Central memory CD4-positive, alpha-beta T cell (primary cell): Measurements from ENCODE around the gene CACNA1D.

Experiments
- DNase-seq: peaks from one replicate; pipeline ENCODE4 v3.0.0; 2022

Gene CACNA1D

DNA sequence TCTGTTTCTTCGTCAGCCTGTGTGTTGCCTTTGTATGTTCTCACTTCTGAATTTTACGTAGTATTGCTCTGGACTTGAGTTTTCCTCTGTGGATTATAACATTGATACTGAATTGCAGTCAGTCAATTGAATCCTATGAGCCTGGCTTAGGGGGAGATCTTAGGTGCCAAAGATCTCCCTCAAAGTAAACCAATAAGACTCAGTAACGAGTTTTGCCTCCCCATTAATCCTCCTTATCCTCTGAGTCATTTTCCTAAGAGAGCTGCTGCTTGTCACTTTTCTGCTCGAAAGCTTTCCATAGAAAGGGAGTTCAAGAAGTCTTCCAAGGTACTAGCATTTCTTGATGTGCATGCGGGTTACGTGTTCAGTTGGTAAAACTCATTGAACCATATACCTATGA is 225.4 kb downstream of the CACNA1D start:
- no peak for DNase-seq

DNA sequence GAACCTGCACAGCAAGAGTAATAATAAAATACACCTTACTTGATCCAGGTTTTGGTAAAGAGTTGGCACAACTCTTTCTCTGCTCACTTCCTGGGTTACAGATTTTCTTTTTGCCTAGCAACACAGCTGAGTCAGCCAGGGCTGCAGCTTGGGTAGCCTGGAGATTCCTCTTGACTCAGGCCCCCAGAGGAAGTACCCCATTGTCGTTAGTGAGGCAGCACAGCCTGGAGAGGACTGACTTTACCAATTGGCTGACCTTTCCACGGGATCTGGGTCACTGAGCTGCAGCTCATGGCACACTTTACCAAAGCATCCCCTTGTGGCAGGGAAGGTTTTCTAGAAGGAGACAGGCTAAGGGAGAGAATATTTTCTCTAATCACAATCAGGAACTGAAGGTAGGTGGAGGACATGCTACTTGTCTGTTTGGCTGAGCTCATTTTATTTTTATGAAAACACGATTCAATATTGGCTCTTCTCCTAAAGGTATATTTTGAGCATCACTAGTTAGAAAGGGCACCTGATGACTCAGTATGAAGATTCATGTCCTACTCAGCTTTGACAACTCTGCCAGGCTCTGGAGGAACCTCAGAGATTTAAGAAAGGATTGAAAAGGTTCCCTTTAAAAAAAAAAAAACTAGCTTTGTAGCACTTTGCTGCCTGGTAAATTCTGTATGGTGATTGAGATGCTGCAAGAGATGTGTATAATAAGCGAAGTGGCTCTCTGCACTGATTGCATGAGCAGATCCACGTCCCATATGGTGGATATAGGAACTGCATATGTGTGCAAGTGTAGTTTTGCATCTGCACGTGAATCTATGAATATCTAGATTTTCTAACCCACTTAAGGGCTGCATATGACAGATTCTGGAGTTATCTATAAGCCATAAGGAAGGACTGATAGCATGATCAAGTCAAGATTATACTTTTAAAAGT is 227.0 kb downstream of the CACNA1D start:
- DNase-seq: no peak

DNA sequence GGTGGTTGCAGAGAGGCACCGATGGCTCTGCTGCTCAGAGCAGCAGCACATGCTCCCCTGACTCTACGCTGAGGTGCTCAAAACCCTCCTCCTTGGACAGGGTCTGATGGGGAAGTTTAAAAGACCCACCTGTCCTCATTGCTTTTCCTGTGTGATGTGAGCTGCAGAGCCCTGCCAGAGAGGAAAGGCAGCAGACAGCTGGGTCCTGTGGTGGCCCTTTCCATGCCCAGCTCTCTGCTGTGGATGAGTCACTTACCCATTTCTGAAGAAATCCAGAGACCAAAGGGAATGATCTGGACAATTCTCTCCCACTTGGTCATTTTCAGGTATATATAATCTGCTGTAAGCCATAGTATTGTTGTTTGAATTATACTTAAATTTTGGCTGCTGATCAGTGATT is 230.2 kb downstream of the CACNA1D start:
- DNase-seq: no peak

DNA sequence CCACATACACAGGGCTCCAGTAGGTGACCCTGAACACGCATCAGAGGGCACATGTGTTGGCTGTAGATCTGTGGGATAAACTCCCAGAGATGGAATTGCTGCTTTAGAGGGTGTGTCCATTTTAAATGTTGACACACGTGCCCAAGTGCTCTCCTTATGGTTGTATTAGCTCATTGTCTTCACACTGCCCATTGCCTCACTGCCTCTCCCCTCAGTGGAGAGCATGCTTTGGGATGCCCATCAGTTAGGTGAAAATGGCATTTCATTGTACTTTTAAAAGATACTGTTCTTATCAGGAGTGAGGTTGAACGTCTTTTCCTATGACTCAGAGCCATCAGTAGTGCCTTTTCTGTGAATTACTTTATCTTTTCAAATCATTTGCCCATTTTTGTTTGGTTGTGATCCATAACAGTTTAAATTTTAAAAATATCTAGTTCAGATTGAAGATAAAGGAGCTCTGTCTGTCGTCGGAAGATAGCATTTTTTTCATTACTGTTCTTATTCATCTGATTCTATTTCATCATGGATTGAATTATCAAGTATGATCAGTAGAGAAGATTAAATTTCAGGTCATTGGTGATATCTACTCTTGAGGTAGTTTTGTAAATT is 231.1 kb downstream of the CACNA1D start:
- no peak for DNase-seq

DNA sequence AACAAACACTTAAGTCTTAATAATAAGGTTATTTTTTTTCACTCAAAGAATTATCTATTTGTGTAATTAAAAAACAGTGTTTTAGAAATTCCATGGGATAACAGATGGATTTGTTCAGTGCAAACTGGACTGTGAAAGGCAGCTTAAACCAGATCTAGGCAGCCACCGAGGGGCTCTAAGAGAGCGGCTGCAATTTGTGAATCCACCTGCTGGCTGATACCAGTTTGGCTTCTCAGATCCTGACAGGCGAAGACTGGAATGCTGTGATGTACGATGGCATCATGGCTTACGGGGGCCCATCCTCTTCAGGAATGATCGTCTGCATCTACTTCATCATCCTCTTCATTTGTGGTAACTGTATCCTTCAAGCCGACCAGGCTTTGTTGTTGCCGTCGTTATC is 232.2 kb downstream of the CACNA1D start:
- DNase-seq: no peak

DNA sequence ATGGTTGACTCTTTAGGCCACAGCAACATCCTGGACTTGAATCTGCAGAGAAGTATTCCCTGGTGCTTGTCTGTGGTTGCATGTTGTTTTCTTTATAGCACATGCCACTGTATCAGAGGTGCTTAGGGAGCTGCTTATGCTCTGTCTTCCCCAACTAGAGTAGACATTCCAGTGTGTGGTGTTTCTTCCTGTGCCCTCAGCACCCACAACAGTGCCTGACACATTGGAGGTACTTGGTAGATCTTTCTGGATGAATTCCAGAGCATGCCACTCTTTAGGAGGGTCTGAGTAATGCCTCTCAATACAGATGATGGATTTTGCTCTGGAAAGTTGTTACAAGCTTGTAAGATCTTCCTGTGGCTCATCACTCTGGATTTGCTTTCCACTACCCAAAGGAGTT is 234.2 kb downstream of the CACNA1D start:
- no peak for DNase-seq

DNA sequence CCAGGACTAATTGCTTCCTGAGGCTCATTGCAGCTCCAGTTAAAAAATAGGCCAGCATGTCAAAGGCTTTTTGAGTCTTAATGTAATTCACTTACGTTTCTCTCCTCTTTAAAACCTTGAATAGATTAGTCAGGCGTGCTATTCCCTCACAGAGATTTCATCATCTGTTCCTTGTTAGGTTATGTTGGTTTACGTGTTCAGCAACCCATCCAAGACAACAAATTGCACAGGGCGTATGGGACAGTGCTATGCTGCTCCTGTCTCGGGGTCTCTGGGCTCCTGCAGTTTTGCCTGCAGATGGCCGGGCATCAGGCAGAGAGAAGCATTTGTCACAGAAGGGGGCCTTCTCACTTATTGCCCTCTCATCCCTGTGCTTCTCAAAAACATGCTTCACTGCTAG is 234.7 kb downstream of the CACNA1D start:
- DNase-seq: no peak

DNA sequence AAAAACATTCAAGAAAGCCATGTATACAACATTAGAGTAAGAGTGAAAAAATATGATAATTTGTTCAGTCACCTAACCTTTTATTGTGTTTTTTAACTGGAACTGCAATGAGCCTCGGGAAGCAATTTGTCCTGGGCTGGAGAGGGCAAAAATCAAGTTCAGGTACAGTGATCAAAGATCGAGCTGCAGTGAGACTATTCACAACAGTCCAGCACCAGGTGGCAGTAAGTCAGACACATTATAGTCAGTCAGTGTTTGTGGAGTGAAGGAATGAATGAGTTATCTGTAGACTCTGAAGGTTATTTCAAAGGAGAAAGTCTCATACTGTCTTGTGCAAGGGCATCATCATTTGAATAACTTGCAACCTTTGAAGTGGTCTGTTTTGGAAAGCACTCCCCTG is 235.2 kb downstream of the CACNA1D start:
- no peak for DNase-seq

DNA sequence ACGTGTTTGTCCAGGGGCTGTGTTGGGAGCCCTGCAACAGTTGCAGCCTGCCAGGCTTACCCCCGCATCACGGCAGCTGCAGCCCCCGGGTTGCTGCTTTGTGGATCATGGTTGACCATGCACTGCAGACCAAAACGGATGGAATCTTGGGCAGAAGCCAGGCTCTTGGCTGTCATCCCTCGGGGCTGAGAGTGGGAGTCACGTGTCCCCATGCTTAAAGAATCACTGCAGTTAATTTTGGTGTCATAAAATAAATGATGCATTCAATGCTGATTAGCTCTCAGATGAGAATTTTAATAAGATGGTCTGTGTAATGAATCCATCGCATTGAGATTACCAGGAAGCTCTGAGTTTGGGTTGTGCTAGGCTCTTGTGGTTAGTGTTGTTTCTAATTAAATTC is 236.2 kb downstream of the CACNA1D start:
- no peak for DNase-seq

DNA sequence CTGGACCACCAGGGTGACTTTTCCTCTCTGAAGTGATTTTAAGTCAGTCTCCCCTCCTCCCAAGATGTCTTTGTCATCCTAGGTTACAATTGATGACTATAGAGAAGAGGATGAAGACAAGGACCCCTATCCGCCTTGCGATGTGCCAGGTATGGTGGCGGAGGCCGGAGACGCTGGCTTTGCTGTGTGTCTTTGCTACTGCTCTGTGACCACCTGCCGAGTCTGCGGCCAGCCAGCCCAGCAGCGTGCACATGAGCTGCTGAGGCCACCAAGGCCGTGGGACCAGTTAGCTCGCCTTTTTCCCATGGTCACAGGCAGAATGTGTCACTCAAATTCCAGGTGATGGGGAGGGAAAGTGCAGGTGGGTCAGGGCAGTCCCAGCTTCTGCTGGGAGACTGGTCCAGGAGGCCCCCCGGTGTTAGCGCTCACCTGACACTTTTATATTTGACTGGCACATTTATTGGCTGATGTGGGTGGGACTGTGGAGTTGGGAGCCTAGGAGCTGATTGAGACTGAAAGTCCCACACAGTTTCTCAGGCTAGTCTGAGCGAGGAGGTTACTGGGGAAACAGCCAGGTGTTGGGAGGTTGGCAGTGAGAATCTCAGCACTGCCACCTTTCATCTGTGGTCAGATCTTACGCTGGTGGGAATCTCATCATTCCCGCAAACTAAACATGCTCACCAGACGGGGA is 237.7 kb downstream of the CACNA1D start:
- DNase-seq: no peak

DNA sequence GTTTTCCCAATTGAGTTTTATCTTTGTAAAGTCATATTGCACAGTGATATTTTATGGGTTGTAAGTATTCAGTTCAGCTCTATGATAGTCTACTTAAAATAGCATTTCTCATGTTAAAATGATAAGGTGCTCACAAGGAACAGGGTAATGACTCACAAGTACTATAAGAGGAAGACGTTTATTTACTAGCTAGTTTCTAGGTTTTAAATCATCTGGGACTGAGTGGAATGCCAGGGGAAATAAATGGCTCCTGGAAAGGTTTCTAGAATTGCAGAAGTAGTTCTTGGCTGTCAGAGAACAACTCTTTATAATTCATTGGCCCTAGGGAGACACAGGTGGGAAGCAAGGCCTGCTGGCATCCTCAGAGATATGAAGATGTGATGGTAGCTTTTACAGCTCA is 239.0 kb downstream of the CACNA1D start:
- no peak for DNase-seq

DNA sequence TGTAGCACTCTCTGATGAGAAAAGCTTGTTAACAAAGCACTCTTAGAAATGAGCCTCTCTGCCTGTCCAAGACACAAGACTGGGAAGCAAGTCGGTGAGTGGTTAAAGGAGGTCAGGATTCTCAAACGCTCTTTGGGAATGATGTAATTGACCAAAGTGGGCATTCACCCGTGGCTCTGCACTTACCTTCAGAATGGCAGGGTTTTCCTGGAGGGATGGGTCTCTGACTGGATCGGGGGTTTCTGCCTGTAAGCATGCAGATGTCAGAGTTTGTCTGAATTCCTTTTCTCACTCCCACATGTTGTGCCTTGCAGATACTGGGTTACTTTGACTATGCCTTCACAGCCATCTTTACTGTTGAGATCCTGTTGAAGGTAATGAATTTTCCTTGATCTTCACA is 245.6 kb downstream of the CACNA1D start:
- no peak for DNase-seq

DNA sequence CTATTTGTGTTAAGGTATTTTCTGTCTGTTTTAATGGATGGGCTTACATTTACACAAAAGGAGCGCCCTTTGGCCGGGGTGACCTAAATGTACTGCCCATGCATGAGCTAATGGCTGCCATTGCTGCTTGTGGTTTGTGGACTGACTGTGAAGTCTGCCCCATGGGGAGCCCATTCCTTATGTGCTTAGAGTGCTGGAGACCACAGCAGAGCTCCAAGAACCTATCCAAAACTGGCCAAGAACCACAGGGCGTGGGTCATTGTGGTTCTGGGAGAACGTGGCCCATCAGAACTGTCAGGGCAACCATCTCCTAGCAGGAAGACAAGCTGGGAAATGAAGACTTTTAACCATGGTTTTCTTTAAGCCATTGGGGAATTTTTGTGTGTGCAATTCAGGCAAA is 246.5 kb downstream of the CACNA1D start:
- DNase-seq: no peak

DNA sequence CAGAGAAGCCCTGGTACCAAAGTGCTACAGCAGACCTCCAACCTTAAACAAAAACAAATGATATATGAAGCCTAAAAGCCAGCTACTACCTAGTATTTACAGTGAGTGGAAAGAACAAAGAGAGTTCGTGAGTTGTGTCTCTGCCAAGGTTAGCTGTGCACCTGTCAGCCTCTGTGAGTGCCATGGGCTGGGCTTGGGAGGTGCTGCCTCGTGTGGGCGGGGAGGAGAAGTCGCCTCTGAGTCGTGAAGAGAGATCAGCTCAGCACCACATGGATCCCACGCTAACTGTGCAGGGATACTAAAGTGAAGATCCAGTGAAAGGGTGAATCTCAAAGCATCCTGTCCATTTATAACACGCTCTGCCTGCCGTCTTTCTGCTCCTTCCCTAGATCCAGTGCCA is 249.9 kb downstream of the CACNA1D start:
- DNase-seq: no peak

DNA sequence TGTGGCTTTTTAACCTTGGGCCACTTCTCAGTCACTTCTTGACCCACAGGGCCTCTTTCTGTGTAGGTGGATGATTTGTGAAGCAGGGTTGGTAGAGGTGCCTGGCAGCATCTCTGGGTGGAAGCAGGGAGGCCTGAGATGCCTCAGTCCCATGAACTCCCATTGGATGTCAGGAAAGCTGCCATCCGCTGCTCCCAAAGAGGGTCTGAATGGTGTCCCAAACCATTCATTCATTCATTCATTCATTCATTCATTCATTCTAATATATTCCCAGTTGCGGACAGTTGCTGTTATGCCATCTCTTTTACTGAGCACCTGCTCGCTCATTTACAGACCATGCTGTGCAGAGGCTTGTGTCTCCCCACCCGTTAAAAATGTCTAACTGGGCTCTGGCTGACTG is 253.1 kb downstream of the CACNA1D start:
- no peak for DNase-seq

DNA sequence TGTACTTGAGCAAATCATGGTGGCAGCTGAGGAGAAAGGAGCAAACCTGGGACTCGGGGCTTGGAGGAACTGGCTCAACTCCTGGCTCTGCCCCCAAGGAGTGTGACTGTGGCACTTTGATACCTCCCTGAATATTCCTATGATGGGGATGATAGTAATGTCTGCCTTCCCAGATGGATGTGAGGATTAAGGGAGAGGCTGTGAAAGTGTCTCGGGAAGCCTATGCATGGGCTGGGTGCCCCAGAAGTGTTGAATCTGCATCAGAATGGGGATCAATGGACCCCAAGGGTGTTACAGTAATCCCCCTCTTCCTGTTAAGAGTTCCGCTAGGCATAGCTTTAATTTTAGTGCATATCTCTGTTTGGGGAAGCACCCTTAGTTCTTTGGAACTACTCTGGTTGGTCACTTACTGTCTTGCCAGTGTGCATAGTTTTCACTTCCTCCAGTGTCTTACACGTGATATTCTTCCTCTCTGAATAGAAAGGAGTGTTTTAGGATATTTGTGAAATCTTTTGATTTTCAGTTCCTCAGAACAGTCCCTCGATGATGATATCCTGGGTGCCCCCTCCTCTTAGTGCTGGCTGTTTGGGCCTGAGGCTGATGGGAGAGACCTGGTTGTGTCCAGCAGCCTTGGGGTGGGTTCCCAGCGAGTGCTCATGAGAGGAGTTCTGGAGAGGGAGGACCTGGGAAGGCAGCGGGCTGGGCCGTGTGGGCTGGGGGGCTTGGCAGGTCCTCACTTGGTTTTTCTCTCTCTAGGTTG is 254.3 kb downstream of the CACNA1D start:
- DNase-seq: no peak

DNA sequence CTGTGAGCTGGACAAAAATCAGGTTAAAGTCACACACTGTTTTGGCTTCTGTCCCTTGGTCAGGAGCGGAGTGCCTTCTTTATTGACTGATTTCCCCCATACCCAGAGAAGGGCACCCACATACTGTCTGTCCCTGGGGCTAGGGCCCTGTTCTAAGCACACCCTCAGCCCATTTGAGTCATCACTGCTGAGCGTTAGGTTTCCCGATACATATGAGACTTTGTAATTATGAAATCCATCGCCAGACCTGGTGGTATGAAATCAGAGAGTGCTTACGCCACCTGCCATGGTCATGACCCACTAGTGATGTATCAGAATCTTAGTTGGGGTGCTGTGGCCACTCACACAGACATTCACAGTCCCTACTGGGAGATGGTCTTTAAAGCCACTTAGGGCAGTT is 255.0 kb downstream of the CACNA1D start:
- DNase-seq: no peak

DNA sequence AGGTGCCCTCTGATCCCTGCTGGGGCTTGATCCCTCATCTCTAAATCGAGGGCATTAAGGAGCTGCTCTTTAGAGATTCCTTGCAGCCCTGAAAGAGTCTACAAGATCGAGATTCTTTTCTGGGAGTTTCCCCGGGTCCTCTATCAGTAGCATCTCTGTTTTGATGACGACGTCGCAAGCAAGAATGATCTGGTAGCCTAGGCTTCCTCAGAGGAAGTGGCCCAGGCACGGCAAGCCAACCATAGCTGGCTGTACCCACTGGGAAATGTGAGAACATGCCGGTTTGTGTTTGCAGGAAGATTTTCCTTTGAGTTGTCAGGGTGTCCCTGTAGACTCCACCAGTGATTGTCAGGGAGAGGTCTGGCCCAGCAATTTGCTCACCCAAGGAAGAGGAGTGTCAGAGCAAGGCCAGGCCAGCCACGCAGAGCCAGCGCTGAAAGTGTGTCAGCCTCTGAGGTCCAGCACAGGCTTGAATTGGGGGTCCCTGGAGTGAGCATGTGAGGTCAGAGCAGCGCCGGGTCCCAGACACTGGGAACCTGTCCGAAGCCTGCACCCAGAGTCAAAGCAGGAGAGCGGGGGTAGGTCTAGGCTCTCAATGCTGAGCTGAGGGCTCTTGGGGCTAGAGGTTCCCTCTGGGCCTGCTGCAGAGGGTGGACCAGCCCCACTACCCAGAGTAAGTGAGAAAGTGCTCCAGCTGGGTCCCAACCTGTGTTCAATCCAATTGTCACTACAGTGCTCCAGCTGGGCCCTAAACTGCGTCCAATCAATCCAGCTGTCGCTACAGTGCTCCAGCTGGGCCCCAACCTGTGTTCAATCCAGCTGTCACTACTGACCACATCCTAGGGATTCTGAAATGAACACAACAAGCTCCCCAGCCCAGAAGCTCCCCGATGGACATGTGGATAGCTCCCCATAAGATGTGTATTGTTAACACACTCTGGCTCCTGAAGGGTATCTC is 256.1 kb downstream of the CACNA1D start:
- DNase-seq: no peak

DNA sequence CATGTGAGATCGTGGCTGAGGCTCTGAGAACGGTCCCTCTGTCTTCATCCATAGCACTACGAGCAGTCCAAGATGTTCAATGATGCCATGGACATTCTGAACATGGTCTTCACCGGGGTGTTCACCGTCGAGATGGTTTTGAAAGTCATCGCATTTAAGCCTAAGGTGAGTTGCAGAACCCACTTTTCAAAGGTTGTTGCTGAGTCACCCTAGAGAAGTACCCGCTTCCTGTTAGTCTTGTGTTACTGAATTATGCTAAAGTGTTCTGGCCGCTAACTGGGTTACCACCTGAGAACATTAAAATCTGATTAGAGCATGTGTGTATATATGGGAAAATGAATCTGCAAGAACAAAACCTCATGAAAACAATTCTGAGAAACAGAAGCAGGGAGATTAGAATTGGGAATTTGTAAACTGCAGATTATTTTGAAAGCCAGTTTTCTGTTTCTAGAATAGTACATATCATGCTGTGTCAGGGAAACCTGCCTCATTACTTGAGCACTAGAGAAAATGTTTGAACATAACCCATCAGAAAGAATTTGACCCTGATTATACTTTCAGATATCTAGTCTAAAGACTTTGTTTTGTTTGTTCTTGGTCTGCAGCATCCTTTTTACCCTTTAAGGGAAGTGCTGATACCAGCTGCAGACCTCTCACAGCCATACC is 259.2 kb downstream of the CACNA1D start:
- DNase-seq: no peak

DNA sequence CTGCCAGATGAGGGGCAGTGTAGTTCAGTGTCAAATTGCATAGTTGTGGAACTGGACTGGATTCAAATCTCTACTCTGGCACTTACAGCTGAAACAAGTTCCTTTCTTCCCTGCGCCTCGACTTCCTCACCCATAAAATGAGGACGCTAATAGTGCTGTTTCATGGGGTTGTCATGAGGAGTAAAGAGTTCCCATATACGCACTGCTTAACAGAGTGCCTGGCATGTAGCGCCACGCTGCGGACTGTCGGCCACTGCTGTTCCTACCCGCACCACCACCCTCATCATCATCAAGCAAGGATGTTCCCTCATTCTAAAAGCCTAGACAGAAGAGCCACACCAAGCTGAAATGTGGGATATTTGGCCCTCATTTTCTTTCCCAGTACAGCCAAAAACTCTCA is 259.9 kb downstream of the CACNA1D start:
- DNase-seq: no peak

DNA sequence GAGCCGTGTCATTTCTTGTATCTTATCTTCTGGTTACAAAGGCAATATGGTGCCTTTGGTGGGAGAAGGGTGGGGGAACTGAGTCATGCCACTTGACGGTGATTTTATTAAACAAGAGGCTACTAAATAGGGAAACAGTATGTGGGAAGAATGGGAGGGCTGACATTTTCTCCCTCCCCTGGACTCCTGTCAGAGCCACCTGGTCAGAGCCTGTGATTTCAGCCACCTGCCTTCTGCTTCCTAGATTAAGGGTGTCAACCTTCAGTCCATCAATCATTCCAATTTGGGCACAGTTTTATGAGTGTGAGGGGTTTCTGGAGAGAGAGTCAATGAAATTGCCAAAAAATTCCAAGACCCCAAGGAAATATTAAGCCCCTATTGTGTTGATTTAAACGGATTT is 264.4 kb downstream of the CACNA1D start:
- no peak for DNase-seq
